RWPE1 (cell line): ENCODE results near the gene MPP3.
"Not testable (repeated sequence)": the region's sequence is repeated elsewhere in the genome, so short reads cannot be mapped to it uniquely, and the experiment has no call there.

Experiments used
- CTCF ChIA-PET: fragments of 350-600 bp; sonication (Branson Sonifier 250); formaldehyde crosslinking; extraction: SDS; loops from one replicate; lab custom pipeline; 2021; lab: Yijun Ruan, JAX
- POLR2A ChIA-PET: fragments of 400-600 bp; formaldehyde crosslinking; extraction: SDS; loops from one replicate; lab custom pipeline; 2020; ENCODE audit warnings: antibody characterized with exemption; ENCODE audit not compliant: low non-redundant PET; lab: Yijun Ruan, JAX
- DNase-seq: peaks from one replicate; pipeline ENCODE4 v3.0.0; 2012; ENCODE audit warnings: low spot score
- H3K27ac ChIP-seq: fragments of 450-650 bp; 2 replicates; pipeline ENCODE4 v1.5.1; 2017
- CTCF ChIP-seq: fragments of 450-650 bp; conservative IDR thresholded peaks from 2 replicates; pipeline ENCODE4 v1.5.1; 2017; ENCODE audit warnings: low read depth, mild to moderate bottlenecking

The MPP3 gene

DNA sequence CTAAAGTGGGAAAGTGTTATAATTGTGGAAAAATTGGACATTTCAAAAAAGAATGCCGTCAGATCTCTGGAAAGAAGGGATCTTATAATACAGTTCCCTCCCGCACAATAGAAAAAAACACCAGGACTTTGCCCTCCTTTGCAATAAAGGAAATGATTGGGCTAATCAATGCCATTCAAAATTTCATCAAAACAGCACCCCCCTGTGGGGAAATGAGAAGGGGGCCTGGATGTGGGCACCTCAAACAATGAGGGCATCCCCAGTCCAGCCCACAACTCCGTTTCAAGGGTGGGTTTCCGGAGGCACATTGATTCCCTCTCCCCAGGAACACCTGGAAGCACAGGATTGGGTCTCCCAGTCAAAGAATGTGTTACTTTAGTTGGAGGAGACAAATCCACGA is 40.1 kb upstream of the MPP3 start:
- no peak for TF ChIP-seq CTCF
- H3K27ac ChIP-seq: no peak overlapping the region
- ChIA-PET POLR2A (no interaction called here), CTCF (interaction anchor here (0.6 kb wide), 1 partner anchor 1600 kb away, joined by 3 read pairs; no protein-coding TSS in a partner anchor)
- no peak for DNase-seq

DNA sequence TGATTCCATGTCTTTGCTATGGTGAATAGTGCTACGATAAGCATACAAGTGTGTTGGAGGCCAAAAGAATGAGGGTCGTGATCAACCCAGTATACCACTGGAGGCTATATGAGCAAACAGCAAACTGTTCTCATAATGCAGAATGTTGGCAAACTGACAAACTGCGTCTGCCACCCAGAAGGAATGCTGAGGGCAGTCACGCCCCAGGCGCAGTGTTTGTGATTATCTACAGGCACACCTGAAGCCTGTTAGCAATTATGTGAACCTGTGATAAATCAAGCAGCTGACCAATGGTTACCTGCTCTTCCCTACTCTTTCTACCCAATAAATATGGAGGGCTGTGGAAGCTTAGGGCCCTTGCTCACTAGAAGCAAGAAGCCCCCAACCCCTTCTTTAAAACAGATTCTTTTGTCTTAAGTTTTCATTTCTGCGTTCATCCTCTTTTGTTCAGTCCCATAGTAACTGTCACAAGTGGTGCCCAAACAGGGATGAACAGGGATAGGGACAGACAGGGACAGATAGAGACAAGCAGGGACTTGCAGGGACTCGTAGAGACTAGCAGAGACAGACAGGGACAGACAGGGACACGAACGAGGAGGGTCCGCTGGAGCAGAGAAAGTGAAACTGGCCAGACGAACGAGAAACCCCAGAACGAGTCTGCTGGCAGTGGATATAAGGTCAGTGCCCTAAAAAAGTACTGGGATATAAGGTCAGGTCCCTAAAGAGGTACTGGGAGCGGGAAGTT is 39.2 kb upstream of the MPP3 start:
- ChIA-PET POLR2A (no interaction called here), CTCF (interaction anchor here (0.6 kb wide), 1 partner anchor 123 kb away, joined by 4 read pairs; no protein-coding TSS in a partner anchor)
- DNase-seq: peak; percentile 13
- TF ChIP-seq CTCF: no peak
- no peak overlapping the region for H3K27ac ChIP-seq

DNA sequence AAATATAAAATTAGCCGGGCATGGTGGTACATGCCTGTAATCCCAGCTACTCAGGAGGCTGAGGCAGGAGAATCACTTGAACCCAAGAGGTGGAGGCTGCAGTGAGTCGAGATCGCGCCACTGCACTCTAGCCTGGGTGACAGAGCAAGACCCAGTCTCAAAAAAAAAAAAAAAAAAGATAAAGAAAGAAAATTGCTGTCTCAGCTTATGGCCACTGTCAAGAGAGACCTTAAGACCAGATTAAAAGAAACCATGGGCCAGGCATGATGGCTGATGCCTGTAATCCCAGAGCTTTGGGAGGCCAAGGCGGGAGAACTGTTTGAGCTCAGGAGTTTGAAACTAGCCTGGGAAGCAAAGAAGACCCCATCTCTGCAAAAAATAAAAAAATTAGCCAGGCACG is 36.1 kb upstream of the MPP3 start:
- POLR2A ChIA-PET, H3K27ac ChIP-seq, DNase-seq: not testable (repeated sequence)
- CTCF ChIA-PET: interaction anchor here (1.1 to 1.7 kb wide), 2 partner anchors 10 to 23 kb away, joined by 4 to 7 read pairs; no protein-coding TSS in a partner anchor

DNA sequence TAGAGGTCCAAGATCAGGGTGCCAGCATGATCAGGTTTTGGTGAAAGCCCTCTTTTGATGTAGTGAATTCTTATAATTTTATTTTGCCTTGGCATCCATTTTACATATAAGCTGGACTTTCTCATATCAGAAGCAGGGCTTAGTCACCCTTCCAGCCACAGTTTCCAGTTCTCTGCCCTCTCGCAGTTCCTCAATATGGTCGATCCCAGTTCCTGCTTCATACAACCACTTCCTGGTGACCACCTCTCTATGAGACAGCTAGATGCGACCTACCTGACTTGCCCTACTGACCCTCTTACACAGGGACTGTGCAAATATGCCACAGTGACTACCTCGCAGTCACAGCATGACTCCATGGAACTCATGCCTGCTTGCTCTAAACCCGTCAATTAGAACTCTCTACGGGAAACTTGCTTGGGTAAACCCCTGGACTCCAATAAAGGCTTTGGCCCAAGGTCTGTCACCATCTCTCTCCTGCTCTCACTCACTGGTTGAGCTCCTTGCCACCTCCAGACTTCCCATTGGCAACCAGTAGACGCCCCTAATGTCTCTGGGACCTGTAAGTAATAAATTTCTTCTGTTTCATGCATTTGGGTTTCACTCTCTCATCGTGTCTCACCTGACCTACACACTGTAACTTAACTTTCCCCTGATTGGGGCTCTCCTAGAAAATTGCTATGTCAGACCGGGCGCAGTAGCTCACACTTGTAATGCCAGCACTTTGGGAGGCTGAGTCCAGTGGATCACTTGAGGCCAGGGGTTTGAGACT is 35.5 kb upstream of the MPP3 start:
- TF ChIP-seq CTCF: no peak
- no peak for DNase-seq
- H3K27ac ChIP-seq: no peak overlapping the region
- ChIA-PET POLR2A (no interaction called here), CTCF (interaction anchor here (1.1 to 1.7 kb wide), 2 partner anchors 10 to 22 kb away, joined by 4 to 7 read pairs; no protein-coding TSS in a partner anchor)

DNA sequence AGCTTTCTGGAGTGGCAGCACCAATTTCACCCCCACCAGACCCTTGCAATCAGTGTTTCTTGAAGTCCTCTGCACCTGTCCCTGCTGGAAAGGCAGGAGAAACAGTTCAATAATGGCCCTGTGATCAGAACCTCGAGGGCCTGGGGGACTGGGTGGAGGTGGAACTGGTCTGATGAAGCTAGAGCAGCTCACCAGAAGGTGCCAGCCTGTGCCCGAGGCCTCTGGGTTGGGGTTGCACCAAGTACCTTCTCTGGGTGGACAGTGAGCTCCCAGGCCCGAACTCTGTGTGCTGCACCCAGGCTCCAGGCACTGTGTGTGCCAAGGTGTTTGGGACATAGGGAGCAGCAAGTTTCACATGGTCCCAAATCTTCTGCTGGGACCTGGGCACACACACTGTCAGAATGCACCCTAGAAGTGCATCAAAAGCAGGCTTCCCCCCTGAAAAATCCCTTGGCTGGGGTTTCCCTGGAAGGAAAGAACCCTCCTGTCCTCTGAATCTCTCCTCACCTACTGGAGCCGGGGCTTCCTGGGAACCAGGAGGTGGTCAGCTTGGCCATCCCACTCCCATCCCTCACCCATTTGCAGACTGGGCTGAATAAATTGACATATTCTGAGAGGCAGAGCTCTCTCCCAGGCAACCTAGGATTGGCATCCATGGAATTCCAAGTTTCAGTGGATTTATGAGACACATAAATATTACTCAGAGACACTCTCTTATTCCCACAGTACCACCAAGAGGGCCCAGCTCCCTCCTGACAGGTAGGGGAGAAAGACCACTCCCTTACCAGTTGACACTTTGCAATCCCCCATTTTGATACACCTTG is 31.4 kb upstream of the MPP3 start:
- CTCF ChIA-PET: interaction anchor here (0.5 to 0.6 kb wide), 2 partner anchors 118 to 297 kb away, joined by 3 to 4 read pairs; no protein-coding TSS in a partner anchor
- no peak overlapping the region for H3K27ac ChIP-seq
- TF ChIP-seq CTCF: no peak
- POLR2A ChIA-PET: no interaction called here
- DNase-seq: no peak

GRCh38 chr17:43861960-43862359 is 29.0 kb upstream of the MPP3 start:
- no peak for TF ChIP-seq CTCF
- no peak for DNase-seq
- ChIA-PET CTCF (interaction anchor here (0.6 to 1.0 kb wide), 2 partner anchors 15 to 50 kb away, joined by 5 read pairs; partner anchors contain the start of gene CD300LG), POLR2A (no interaction called here)
- H3K27ac ChIP-seq: no peak overlapping the region
